Muscle layer of duodenum (tissue), 2 donors: ENCODE results near the gene RYR2.

Experiments used
- H3K27ac ChIP-seq: one replicate; pipeline ENCODE4 v1.7.0; 2013; ENCODE audit warnings: mild to moderate bottlenecking, low read length
- H3K27me3 ChIP-seq: one replicate; pipeline ENCODE4 v1.7.0; 2013; ENCODE audit warnings: low read depth, mild to moderate bottlenecking, control low read depth, low read length
- H3K36me3 ChIP-seq, 2 donors: one replicate each; pipeline ENCODE4 v1.7.0; 2013; ENCODE audit warnings: low read length in 2 of 2, control low read depth in 1 of 2, mild to moderate bottlenecking in 1 of 2; ENCODE audit not compliant: insufficient read depth in 2 of 2, control insufficient read depth in 1 of 2
- H3K4me1 ChIP-seq, 2 donors: one replicate each; pipeline ENCODE4 v1.7.0; 2013; ENCODE audit warnings: low read length in 2 of 2, mild to moderate bottlenecking in 2 of 2, control low read depth in 1 of 2, moderate library complexity in 1 of 2; ENCODE audit not compliant: insufficient read depth in 2 of 2, control insufficient read depth in 1 of 2
- H3K4me3 ChIP-seq, 2 donors: one replicate each; pipeline ENCODE4 v1.7.0; 2013; ENCODE audit warnings: low read length in 2 of 2, low read depth in 1 of 2, mild to moderate bottlenecking in 1 of 2
- H3K9me3 ChIP-seq, 2 donors: one replicate each; pipeline ENCODE4 v1.7.0; 2013; ENCODE audit warnings: low read length in 2 of 2, control low read depth in 1 of 2, mild to moderate bottlenecking in 1 of 2; ENCODE audit not compliant: control insufficient read depth in 1 of 2
- donor health status: healthy.

RYR2 gene

GRCh38 chr1:237467320-237467719, 425.3 kb downstream of the RYR2 start:
- Histone ChIP-seq H3K27ac (no peak overlapping the region), H3K27me3 (no peaks in the 10 kb centered on the region), H3K4me1 (no peaks in the 10 kb centered on the region), H3K4me3 (no peak overlapping the region), H3K9me3 (no peaks in the 10 kb centered on the region), H3K36me3 (no peaks in the 10 kb centered on the region)

GRCh38 chr1:237470712-237471338, 428.8 kb downstream of the RYR2 start:
- Histone ChIP-seq H3K9me3 (no peaks in the 10 kb centered on the region), H3K27me3 (no peaks in the 10 kb centered on the region), H3K4me3 (no peak overlapping the region), H3K4me1 (no peaks in the 10 kb centered on the region), H3K36me3 (no peaks in the 10 kb centered on the region), H3K27ac (no peak overlapping the region)

GRCh38 chr1:237471377-237471776, 429.4 kb downstream of the RYR2 start:
- no peak overlapping the region for H3K4me3 ChIP-seq
- H3K27ac ChIP-seq = no peak overlapping the region
- H3K4me1 ChIP-seq = no peaks in the 10 kb centered on the region
- H3K36me3 ChIP-seq = no peaks in the 10 kb centered on the region
- H3K9me3 ChIP-seq = no peaks in the 10 kb centered on the region
- H3K27me3 ChIP-seq = no peaks in the 10 kb centered on the region

DNA sequence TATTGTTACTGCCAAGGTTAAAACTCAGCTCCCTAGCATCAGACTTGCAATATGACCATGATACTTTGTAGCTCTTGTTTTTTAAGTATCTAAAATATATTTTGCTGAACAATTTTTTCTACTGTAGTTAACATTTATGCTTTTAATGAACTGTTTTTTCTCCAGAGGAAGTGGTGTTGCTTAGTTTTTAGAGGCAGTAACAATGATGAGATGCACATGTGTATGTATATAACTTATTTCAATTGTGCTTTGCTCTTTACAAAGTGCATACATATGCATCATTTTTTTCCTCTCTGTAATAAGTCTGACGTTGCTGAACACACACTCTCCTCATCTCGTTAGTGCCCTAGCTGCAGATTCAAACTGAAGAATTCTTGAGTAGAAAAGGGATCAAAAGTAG, 430.0 kb downstream of the RYR2 start:
- Histone ChIP-seq H3K27me3 (no peaks in the 10 kb centered on the region), H3K36me3 (no peaks in the 10 kb centered on the region), H3K27ac (no peak overlapping the region), H3K4me3 (no peak overlapping the region), H3K9me3 (no peaks in the 10 kb centered on the region), H3K4me1 (no peaks in the 10 kb centered on the region)

DNA sequence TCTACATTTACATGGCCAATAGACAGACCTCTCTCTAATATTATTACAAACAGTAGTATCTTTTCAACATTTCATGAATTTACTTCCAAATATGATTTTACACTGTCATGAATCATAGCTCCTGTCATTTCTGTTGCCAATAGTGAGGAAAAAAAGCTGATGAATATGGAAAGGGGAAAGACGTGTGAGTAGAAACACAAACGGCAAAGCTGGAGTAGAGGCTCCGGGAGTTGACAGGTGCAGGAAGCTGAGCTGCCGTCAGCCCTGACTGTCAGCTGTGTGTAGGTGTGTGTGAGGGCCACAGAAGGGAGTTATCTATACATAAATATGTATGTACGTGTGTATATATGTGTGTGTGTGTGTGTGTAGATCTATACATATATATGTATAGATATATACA, 431.9 kb downstream of the RYR2 start:
- Histone ChIP-seq H3K9me3 (no peaks in the 10 kb centered on the region), H3K4me3 (no peak overlapping the region), H3K4me1 (no peaks in the 10 kb centered on the region), H3K27ac (no peak overlapping the region), H3K27me3 (no peaks in the 10 kb centered on the region), H3K36me3 (no peaks in the 10 kb centered on the region)

GRCh38 chr1:237478082-237478481, 436.1 kb downstream of the RYR2 start:
- H3K4me1 ChIP-seq = no peaks in the 10 kb centered on the region
- H3K27ac ChIP-seq = no peak overlapping the region
- no peaks in the 10 kb centered on the region for H3K27me3 ChIP-seq
- H3K4me3 ChIP-seq = no peak overlapping the region
- no peaks in the 10 kb centered on the region for H3K36me3 ChIP-seq
- no peaks in the 10 kb centered on the region for H3K9me3 ChIP-seq

GRCh38 chr1:237478842-237479241, 436.9 kb downstream of the RYR2 start:
- Histone ChIP-seq H3K4me1 (no peaks in the 10 kb centered on the region), H3K27ac (no peak overlapping the region), H3K9me3 (no peaks in the 10 kb centered on the region), H3K27me3 (no peaks in the 10 kb centered on the region), H3K36me3 (no peaks in the 10 kb centered on the region), H3K4me3 (no peak overlapping the region)

DNA sequence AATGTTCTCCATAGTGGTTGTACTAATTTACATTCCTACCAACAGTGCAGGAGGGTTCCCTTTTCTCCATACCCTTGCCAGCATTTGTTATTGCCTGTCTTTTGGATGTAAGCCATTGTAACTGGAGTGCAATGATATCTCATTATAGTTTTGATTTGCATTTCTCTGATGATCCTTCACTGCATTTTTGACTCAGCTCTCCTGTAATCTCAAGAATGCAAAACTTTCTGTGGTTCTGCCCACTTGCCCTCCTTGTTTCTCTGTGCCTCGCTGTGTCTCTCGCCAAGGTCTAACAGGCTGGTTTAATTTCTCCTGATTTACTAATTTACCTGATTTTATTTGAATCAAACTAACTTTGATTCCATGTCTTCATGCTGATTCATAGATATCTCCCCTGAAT, 440.8 kb downstream of the RYR2 start:
- H3K27me3 ChIP-seq = no peaks in the 10 kb centered on the region
- H3K9me3 ChIP-seq = no peaks in the 10 kb centered on the region
- no peaks in the 10 kb centered on the region for H3K36me3 ChIP-seq
- no peak overlapping the region for H3K27ac ChIP-seq
- H3K4me3 ChIP-seq = no peak overlapping the region
- H3K4me1 ChIP-seq = no peaks in the 10 kb centered on the region

DNA sequence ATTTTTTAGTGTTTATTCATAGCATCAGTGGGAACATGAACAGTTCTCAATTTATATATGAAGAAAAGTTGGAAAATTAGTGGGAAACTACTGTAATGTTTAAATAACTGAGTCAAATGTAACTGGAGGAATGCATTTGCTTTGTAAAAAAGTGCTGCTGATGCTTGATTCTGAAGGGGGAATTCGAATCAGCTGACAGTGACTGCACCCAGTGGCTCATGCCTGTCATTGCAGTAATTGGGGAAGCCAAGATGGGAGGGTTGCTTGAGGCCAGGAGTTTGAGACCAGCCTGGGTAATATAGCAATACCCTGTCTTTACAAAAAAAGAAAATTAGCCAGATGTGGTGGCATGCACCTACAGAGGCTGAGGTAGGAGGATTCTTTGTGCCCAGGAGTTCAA, 450.4 kb downstream of the RYR2 start:
- peaks cover 0 to 5% of the 10 kb centered on the region in 2 donors for H3K36me3 ChIP-seq
- no peaks in the 10 kb centered on the region for H3K9me3 ChIP-seq
- H3K27ac ChIP-seq = no peak overlapping the region
- no peaks in the 10 kb centered on the region for H3K27me3 ChIP-seq
- H3K4me1 ChIP-seq = no peaks in the 10 kb centered on the region
- no peak overlapping the region for H3K4me3 ChIP-seq

GRCh38 chr1:237500566-237500965, 458.6 kb downstream of the RYR2 start:
- Histone ChIP-seq H3K4me1 (no peaks in the 10 kb centered on the region), H3K27ac (no peak overlapping the region), H3K27me3 (no peaks in the 10 kb centered on the region), H3K9me3 (no peaks in the 10 kb centered on the region), H3K36me3 (no peaks in the 10 kb centered on the region), H3K4me3 (no peak overlapping the region)

GRCh38 chr1:237503292-237503691, 461.3 kb downstream of the RYR2 start:
- H3K27me3 ChIP-seq = no peaks in the 10 kb centered on the region
- no peaks in the 10 kb centered on the region for H3K9me3 ChIP-seq
- H3K27ac ChIP-seq = no peak overlapping the region
- no peaks in the 10 kb centered on the region for H3K36me3 ChIP-seq
- H3K4me1 ChIP-seq = no peaks in the 10 kb centered on the region
- no peak overlapping the region for H3K4me3 ChIP-seq

DNA sequence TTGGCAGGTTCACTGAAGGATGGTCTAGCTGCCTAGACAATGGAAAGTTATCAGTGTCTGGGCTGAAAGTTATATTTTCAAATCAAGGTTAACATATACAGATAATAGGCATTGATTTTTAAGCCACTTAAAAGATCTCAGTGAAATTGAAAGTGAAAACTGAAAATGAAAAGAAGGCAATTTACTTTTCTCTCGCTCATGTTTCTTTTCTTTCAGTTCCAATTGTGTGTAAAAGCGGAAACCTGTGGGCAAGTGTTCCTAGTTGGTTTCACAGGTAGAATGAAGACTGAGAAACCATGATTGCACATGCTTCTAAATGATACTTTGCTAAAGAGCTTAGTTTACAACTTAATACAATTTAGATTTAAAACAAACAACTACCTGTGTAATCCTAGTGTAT, 465.0 kb downstream of the RYR2 start:
- Histone ChIP-seq H3K4me1 (no peaks in the 10 kb centered on the region), H3K9me3 (no peaks in the 10 kb centered on the region), H3K27ac (no peak overlapping the region), H3K4me3 (no peak overlapping the region), H3K27me3 (no peaks in the 10 kb centered on the region), H3K36me3 (no peaks in the 10 kb centered on the region)
